H9 (cell line): ENCODE measurements around the gene KRTAP5-11. TPM values are rescaled to one million over a fixed set of nuclear protein-coding genes. Genes with fewer than 3 reads are reported as not detected.
A peak's percentile ranks its signal among the peaks of the same experiment; 100 is the strongest.
"Not testable (repeated sequence)": the region's sequence is repeated elsewhere in the genome, so short reads cannot be mapped to it uniquely, and the experiment has no call there.

Experiments used
- DNase-seq: peaks from one replicate; pipeline ENCODE4 v3.0.0-alpha.2; 2017
- H2AFZ ChIP-seq: one replicate; pipeline ENCODE4 v1.6.1; 2013; ENCODE audit warnings: mild to moderate bottlenecking, low read length, control low read depth, moderate library complexity
- H2AK5ac ChIP-seq: 2 replicates; pipeline ENCODE4 v1.6.1; 2013; ENCODE audit warnings: low read length, control low read depth, mixed read lengths; ENCODE audit not compliant: insufficient read length
- H2BK120ac ChIP-seq: one replicate; pipeline ENCODE4 v1.6.1; 2013; ENCODE audit warnings: low read depth, mild to moderate bottlenecking, low read length, control low read depth, inconsistent platforms; ENCODE audit not compliant: poor library complexity, severe bottlenecking
- H2BK12ac ChIP-seq: 2 replicates; pipeline ENCODE4 v1.6.1; 2013; ENCODE audit warnings: low read length, control low read depth, mixed read lengths, low read depth; ENCODE audit not compliant: insufficient read length
- H2BK15ac ChIP-seq: 2 replicates; pipeline ENCODE4 v1.6.1; 2013; ENCODE audit warnings: low read depth, low read length, control low read depth
- H2BK20ac ChIP-seq: one replicate; pipeline ENCODE4 v1.6.1; 2013; ENCODE audit warnings: low read depth, mild to moderate bottlenecking, low read length, control low read depth, inconsistent platforms; ENCODE audit not compliant: poor library complexity, severe bottlenecking
- H2BK5ac ChIP-seq: 2 replicates; pipeline ENCODE4 v1.6.1; 2013; ENCODE audit warnings: low read length, control low read depth, mixed read lengths; ENCODE audit not compliant: insufficient read length
- H3K14ac ChIP-seq: 2 replicates; pipeline ENCODE4 v1.6.1; 2013; ENCODE audit warnings: low read length, control low read depth; ENCODE audit not compliant: insufficient read depth
- H3K18ac ChIP-seq: 2 replicates; pipeline ENCODE4 v1.6.1; 2013; ENCODE audit warnings: low read depth, mild to moderate bottlenecking, mixed read lengths, low read length, control low read depth; ENCODE audit not compliant: insufficient read length
- H3K23ac ChIP-seq: 2 replicates; pipeline ENCODE4 v1.6.1; 2013; ENCODE audit warnings: low read length, control low read depth, mixed read lengths, low read depth; ENCODE audit not compliant: insufficient read length
- H3K23me2 ChIP-seq: 2 replicates; pipeline ENCODE4 v1.6.1; 2013; ENCODE audit warnings: low read depth, mild to moderate bottlenecking, mixed read lengths, low read length, control low read depth; ENCODE audit not compliant: insufficient read length, poor library complexity, severe bottlenecking
- H3K27ac ChIP-seq: 2 replicates; pipeline ENCODE4 v1.5.1; 2013; ENCODE audit warnings: low read length, control low read depth, mixed read lengths, low read depth; ENCODE audit not compliant: insufficient read length
- H3K27me3 ChIP-seq: 2 replicates; pipeline ENCODE4 v1.6.1; 2013; ENCODE audit warnings: low read length, control low read depth, inconsistent platforms; ENCODE audit not compliant: insufficient read depth
- H3K4ac ChIP-seq: 2 replicates; pipeline ENCODE4 v1.6.1; 2013; ENCODE audit warnings: low read depth, mild to moderate bottlenecking, control low read depth, inconsistent platforms, low read length, moderate library complexity
- H3K4me1 ChIP-seq: 2 replicates; pipeline ENCODE4 v1.6.1; 2013; ENCODE audit warnings: low read length, control low read depth, inconsistent platforms; ENCODE audit not compliant: insufficient read depth
- H3K4me2 ChIP-seq: 2 replicates; pipeline ENCODE4 v1.6.1; 2013; ENCODE audit warnings: low read length, control low read depth, mixed read lengths; ENCODE audit not compliant: insufficient read length, insufficient read depth
- H3K56ac ChIP-seq: 2 replicates; pipeline ENCODE4 v1.6.1; 2013; ENCODE audit warnings: low read depth, mild to moderate bottlenecking, mixed read lengths, low read length, control low read depth; ENCODE audit not compliant: insufficient read length
- H3K79me1 ChIP-seq: 2 replicates; pipeline ENCODE4 v1.6.1; 2013; ENCODE audit warnings: low read depth, mild to moderate bottlenecking, moderate library complexity, low read length, control low read depth, inconsistent platforms; ENCODE audit not compliant: insufficient read depth, poor library complexity, severe bottlenecking
- H3K79me2 ChIP-seq: 2 replicates; pipeline ENCODE4 v1.6.1; 2013; ENCODE audit warnings: low read length, control low read depth, inconsistent platforms; ENCODE audit not compliant: insufficient read depth
- H3K9ac ChIP-seq: 2 replicates; pipeline ENCODE4 v1.6.1; 2013; ENCODE audit warnings: low read length, control low read depth, mixed read lengths; ENCODE audit not compliant: insufficient read length; ENCODE audit errors: extremely low read depth
- H3K9me3 ChIP-seq: one replicate; pipeline ENCODE4 v1.6.1; 2013; ENCODE audit warnings: low read depth, low read length, inconsistent platforms; ENCODE audit not compliant: control insufficient read depth
- H3T11ph ChIP-seq: one replicate; pipeline ENCODE4 v1.6.1; 2013; ENCODE audit warnings: mild to moderate bottlenecking, low read length, control low read depth, inconsistent platforms
- H4K20me1 ChIP-seq: one replicate; pipeline ENCODE4 v1.6.1; 2013; ENCODE audit not compliant: control insufficient read depth, insufficient read length, insufficient read depth
- H4K5ac ChIP-seq: 2 replicates; pipeline ENCODE4 v1.6.1; 2013; ENCODE audit warnings: low read depth, mild to moderate bottlenecking, mixed read lengths, low read length, control low read depth; ENCODE audit not compliant: insufficient read length
- H4K8ac ChIP-seq: replicated peaks from 2 replicates; pipeline ENCODE4 v1.6.1; 2013; ENCODE audit warnings: low read length, control low read depth, mixed read lengths, low read depth; ENCODE audit not compliant: insufficient read length
- H4K91ac ChIP-seq: 2 replicates; pipeline ENCODE4 v1.6.1; 2013; ENCODE audit warnings: low read depth, mild to moderate bottlenecking, moderate library complexity, mixed read lengths, low read length, control low read depth; ENCODE audit not compliant: insufficient read length
- H3K27ac Mint-ChIP-seq, 3 experiments: 2 replicates in 2 of 3; 3 replicates in 1 of 3; pipeline ENCODE4 v1.8.0; 2020 to 2021; ENCODE audit warnings: mixed read lengths in 3 of 3, mild to moderate bottlenecking in 1 of 3, moderate library complexity in 1 of 3
- H3K27me3 Mint-ChIP-seq: 2 replicates; pipeline ENCODE4 v1.8.0; 2021; ENCODE audit warnings: low read depth, mild to moderate bottlenecking, moderate library complexity, mixed read lengths
- H3K36me3 Mint-ChIP-seq, 3 experiments: 2 replicates in 2 of 3; 3 replicates in 1 of 3; pipeline ENCODE4 v1.8.0; 2020 to 2021; ENCODE audit warnings: low read depth in 3 of 3, mixed read lengths in 3 of 3; ENCODE audit not compliant: insufficient read depth in 1 of 3
- H3K4me1 Mint-ChIP-seq, 2 experiments: 2 replicates each; pipeline ENCODE4 v1.8.0; 2020; ENCODE audit warnings: mixed read lengths in 2 of 2
- H3K4me3 Mint-ChIP-seq, 2 experiments: 2 replicates in 1 of 2; 3 replicates in 1 of 2; pipeline ENCODE4 v1.8.0; 2020 to 2021; ENCODE audit warnings: mild to moderate bottlenecking in 2 of 2, mixed read lengths in 2 of 2, moderate library complexity in 1 of 2
- H3K9me3 Mint-ChIP-seq, 2 experiments: 2 replicates in 1 of 2; 3 replicates in 1 of 2; pipeline ENCODE4 v1.8.0; 2020; ENCODE audit warnings: mild to moderate bottlenecking in 2 of 2, mixed read lengths in 2 of 2, moderate library complexity in 1 of 2
- WGBS: extraction: QIAGEN DNeasy Blood & Tissue Kit; methylation state at CpG from one replicate; pipeline ENCODE4 v1.1.7; 2013; ENCODE audit warnings: missing lambda C conversion rate, low lambda C conversion rate, mixed read lengths; ENCODE audit not compliant: insufficient read length; ENCODE audit errors: extremely low coverage; 5-methylcytosine and 5-hydroxymethylcytosine counted together
- total RNA-seq: library from RNA; stranded (reverse); gene quantifications from 2 replicates; pipeline ENCODE4 v1.2.1, GENCODE V29; 2021
- TF ChIP-seq, protein P1 (sequence below): fragments of 200-600 bp; sonication (generic); conservative IDR thresholded peaks from 3 replicates; pipeline ENCODE4 v1.8.0; 2021; ENCODE audit warnings: antibody characterized with exemption, mild to moderate bottlenecking

Gene KRTAP5-11
- total RNA-seq, 1 experiment from 2014 or later: not detected

DNA sequence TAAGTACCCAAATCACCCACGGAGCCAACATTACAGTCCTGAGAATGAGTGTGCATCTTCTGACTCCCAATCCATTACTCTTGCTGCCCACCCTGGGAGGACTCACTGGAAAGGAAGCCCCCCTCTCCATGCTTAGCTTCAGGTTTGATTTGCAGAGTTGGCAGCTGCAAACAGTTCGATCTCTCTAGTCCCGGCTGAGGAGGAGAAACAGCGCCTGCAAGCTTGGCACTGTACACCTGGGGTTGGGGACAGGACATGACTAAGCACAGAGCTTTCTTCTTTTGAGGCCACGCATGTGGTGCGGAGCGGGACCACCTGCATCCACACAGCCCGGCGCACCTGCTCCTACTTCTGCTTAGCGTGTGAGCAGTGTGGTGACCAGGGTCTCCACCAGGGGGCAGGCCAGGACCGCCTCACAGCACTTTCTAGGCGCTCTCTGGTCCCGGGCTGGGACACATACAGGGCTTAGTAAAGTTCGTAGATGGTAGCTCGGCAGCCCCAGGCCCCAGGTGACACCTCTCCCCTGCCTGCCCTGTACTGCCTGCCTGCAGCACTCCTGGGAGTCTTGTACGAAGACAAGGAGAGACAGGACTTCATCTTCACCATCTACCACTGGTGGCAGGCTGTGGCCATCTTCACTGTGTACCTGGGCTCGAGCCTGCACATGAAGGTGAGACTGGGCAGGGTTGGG, 22.3 kb upstream of the KRTAP5-11 start:
- H3K4me1 ChIP-seq, H3K27me3 ChIP-seq, H4K5ac ChIP-seq, H3K4me2 ChIP-seq, H2BK15ac ChIP-seq, H3K23me2 ChIP-seq, H2BK20ac ChIP-seq, H3K56ac ChIP-seq, H3K4ac ChIP-seq, H2BK5ac ChIP-seq, H2AK5ac ChIP-seq, H2AFZ ChIP-seq, H4K8ac ChIP-seq, H3T11ph ChIP-seq, H3K27ac Mint-ChIP-seq, H3K9ac ChIP-seq, H3K79me2 ChIP-seq, H3K79me1 ChIP-seq, H3K27ac ChIP-seq, H2BK12ac ChIP-seq, H3K4me1 Mint-ChIP-seq, H4K20me1 ChIP-seq, H3K9me3 Mint-ChIP-seq, DNase-seq, H4K91ac ChIP-seq, H3K18ac ChIP-seq, H3K14ac ChIP-seq, H3K9me3 ChIP-seq, H2BK120ac ChIP-seq, H3K23ac ChIP-seq, H3K4me3 Mint-ChIP-seq, H3K36me3 Mint-ChIP-seq: not testable (repeated sequence)
- no CpG with 5 or more reads among the region's 17 CpGs for WGBS
- peaks cover 61% of the 10 kb centered on the region for H3K27me3 Mint-ChIP-seq
- TF ChIP-seq, protein P1, sequence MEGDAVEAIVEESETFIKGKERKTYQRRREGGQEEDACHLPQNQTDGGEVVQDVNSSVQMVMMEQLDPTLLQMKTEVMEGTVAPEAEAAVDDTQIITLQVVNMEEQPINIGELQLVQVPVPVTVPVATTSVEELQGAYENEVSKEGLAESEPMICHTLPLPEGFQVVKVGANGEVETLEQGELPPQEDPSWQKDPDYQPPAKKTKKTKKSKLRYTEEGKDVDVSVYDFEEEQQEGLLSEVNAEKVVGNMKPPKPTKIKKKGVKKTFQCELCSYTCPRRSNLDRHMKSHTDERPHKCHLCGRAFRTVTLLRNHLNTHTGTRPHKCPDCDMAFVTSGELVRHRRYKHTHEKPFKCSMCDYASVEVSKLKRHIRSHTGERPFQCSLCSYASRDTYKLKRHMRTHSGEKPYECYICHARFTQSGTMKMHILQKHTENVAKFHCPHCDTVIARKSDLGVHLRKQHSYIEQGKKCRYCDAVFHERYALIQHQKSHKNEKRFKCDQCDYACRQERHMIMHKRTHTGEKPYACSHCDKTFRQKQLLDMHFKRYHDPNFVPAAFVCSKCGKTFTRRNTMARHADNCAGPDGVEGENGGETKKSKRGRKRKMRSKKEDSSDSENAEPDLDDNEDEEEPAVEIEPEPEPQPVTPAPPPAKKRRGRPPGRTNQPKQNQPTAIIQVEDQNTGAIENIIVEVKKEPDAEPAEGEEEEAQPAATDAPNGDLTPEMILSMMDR: peak; percentile 67

DNA sequence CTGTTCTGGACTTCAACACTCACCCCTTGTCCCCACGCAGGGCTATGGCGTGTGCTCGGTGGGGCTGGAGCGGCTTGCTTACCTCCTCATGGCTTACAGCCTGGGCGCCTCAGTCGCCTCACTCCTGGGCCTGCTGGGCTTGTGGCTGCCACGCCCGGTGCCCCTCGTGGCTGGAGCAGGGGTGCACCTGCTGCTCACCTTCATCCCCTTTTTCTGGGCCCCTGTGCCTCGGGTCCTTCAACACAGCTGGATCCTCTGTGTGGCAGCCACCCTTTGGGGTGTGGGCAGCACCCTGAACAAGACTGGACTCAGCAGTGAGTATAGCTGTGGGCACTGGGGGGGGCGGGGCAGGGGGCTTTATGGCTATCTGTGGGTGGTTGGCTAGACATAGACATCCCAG, 20.5 kb upstream of the KRTAP5-11 start:
- not testable (repeated sequence) for H3K4me2 ChIP-seq, H3K9me3 ChIP-seq, H3K79me1 ChIP-seq, H4K20me1 ChIP-seq, H4K5ac ChIP-seq, H3K4me1 Mint-ChIP-seq, H3K14ac ChIP-seq, H3K9me3 Mint-ChIP-seq, H2BK5ac ChIP-seq, H3K4me1 ChIP-seq, H3K27me3 ChIP-seq, H3K4me3 Mint-ChIP-seq, H3K4ac ChIP-seq, H3K9ac ChIP-seq, H3K23me2 ChIP-seq, H3K18ac ChIP-seq, H3T11ph ChIP-seq, H2BK20ac ChIP-seq, H2BK120ac ChIP-seq, H4K91ac ChIP-seq, H3K27ac ChIP-seq, H3K23ac ChIP-seq, H3K79me2 ChIP-seq, H3K27ac Mint-ChIP-seq, H2AFZ ChIP-seq, H3K56ac ChIP-seq, H2AK5ac ChIP-seq, DNase-seq, H3K36me3 Mint-ChIP-seq, H4K8ac ChIP-seq, H2BK12ac ChIP-seq, H2BK15ac ChIP-seq
- peaks cover 52% of the 10 kb centered on the region for H3K27me3 Mint-ChIP-seq
- WGBS: no CpG with 5 or more reads among the region's 11 CpGs
